GM19023 (cell line): ENCODE measurements around the gene GPR37.

Source experiments
- ATAC-seq: cut with Tn5 transposase; IDR thresholded peaks from one replicate; pipeline ENCODE4 v1.9.1; 2021; ENCODE audit warnings: mild to moderate bottlenecking, moderate library complexity; ENCODE audit not compliant: unreplicated experiment

Gene GPR37

DNA sequence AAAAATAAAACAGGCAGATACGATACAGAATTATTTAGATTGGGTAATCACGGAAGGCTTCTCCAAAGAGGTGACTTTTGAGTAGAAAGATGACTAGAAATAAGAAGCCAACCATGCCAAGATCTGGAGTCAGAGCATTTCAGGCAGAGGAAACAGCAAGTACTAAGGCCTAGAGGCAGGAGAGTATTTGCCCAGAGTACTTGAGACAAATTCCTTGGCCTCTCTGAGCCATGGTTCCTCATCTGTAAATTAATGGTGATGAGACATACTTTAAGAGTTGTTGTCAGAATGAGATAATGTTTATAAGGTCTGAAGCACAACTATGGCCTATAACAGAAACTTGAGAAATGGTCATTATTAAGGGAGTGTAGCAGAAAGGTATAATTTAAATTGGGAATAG lies 15.8 kb upstream of the GPR37 start:
- no peak for ATAC-seq

DNA sequence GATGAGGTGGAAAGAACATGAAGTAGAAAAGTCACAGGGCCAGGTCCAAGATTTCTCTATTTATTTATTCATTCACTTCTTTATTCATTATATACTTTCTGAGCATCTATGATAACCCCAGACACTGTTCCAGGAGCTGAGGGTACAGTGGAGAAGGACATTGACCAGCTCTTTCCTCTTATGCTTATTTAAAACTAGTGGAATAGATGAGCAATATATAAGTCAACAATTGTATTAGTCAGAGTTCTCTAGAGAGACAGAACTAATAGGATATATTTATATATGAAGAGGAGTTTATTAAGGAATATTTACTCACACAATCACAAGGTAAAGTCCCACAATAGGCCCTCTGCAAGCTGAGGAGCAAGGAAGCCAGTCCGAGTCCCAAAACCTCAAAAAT lies 15.0 kb upstream of the GPR37 start:
- ATAC-seq: no peak

DNA sequence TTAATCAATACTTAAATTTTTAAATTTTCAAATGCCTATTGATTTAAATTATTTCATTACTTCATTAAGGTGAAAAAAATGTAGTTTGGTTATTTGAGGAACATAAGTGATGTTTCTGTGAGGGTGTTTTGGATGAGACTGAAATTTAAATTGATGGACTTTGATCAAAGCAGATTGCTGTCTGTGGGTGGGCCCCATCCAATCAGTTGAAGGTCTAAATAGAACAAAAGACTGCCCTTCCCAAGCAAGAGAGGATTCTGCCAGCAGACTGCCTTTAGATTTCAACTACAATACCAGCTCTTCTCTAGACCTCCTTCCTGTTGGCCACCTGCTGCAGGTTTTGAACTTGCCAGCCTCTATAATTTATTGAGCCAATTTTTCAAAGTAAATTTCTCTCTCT lies 14.5 kb upstream of the GPR37 start:
- ATAC-seq: no peak

DNA sequence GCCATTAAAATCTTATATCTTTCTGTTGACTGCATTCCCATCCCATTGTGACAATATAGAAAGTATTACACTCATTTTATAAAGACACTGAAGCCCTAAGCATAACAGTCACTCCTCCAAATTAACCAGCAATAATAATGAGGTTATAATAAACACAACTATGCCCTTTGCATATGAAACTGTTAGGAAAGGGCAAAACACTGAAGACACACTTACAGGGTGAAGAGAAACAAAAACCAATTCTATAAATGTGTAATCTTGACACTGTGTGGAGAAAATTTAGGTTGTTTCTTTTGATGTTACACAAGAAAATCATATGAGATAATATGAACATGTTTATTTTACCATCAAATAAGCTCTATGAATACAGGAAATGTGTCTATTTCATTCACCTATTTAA lies 14.0 kb upstream of the GPR37 start:
- no peak for ATAC-seq

DNA sequence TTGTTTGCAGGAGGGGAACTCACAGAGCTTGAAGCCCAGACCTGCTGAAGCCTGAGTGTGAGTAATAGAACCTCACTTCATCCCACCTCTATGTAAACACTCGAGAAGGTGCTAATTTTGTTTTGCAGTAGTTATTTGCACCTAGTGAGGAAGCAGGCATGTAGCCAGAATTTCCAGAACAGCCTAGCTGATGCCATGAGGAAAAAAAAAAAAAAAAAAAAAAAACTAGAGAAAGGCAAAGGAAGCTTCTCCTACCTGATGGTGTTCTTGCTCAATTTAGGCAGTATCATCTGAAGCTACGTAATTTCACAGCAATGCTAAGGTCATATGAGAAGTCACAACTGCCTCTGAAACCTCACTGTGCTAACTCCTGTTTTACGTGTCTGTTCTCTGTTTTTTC lies 13.6 kb upstream of the GPR37 start:
- no peak for ATAC-seq

DNA sequence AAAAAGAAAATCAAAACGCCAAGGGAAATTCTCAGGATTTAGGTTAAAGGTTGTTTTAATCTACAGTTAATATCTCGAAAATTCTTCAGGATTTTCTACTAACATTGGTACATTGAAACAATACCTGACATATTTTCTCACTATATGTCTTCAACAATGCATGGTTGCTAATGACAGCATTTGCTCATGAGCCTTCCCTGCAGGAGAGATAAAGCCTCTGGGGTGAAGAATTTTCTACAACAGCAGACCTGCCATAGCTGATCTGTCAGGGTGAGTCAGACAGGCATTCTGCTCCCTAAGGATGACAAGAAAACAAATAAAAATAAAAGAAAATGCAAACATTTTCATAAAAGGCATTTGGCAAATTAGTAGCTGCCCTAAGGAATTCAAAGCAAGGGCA lies 11.7 kb upstream of the GPR37 start:
- ATAC-seq: no peak

DNA sequence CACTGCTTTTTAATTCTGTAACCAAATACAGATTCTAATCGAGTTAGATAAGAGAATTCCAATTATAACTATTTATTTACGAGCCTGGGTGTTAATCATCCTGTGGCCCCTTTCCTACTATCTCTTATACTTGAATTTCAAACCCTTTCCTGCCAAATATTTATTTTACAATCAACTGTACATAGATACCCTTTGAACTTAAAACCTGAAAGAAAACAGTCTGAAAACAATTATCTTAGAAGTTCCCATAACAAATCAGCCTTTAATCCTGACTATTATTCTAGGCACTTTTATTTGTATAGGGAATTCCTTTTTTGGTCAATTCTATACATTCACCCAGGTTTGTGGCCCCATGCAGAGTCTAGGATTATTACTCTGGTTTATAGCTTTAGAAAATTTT lies 10.6 kb upstream of the GPR37 start:
- no peak for ATAC-seq

DNA sequence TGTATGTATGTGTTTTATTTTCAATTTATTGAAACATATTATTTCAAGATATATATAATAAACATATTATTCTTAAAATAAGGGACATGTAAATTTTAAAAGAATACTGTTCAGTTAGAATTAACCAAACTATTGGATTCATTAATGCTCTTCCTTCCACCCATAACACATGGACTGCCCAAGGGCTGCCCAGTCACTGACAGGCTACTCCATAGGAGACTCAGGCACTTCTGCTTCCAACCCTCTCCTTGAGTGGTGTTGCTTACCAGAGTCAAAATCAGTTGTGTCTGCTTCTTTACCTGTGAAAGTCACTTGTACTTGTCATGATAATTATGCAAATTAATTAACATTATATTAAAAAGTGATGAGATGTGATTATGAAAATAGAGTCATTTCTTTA lies 9.8 kb upstream of the GPR37 start:
- ATAC-seq: no peak

DNA sequence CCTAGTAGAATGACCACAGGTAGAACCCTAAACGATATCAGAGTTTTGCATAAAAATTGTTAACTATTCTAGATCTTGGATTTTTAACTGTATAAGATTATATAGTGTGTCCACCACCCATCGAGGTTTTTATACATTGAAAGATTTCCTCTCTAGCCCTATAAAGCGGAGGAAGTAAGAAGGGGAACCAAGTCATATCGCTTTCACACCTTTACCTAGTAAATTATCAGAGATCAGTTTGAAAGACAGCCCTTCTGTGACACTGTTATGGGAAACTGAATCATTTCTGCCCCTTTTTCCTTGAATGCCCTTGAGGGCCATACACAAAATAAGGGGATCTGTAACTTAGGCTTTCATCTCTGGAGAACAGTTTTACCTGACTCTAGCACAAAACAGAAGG lies 8.3 kb upstream of the GPR37 start:
- ATAC-seq: no peak

DNA sequence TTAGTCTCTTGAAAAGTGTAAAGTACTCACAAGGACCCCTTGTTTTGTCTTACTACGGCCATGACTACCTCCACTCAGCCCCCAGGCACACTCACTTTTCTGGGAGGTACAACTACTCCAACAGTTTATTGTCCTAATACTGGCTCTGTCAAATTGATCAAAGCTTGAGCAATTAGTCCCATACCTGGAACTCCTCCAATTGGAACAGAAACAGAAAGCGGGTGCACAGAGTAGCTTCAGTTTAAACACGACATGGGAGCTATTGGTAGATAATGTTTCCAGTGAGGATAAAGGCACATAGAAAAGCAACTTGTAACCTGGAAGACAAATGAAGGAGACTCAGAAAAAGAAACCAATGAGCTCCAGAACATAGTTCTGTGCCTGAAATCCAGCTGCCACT lies 7.7 kb upstream of the GPR37 start:
- no peak for ATAC-seq

DNA sequence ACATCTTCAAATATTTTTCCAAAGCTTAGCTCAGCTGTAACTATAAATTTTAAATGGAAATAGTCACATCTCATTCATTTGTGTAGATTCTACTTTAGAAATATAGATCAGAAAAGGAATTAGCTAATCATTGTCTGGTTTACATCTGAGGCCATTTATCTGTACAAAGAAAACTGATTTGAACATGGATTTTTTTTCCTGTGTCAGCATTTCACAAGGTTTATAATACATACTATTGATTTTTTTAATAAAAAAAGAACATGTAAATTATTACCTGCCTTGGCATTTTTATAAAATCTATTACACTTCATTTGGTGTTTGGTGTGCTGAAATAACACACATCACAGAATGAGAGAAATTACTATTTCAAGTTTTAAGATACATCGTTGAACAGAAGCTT lies 3.5 kb upstream of the GPR37 start:
- no peak for ATAC-seq

DNA sequence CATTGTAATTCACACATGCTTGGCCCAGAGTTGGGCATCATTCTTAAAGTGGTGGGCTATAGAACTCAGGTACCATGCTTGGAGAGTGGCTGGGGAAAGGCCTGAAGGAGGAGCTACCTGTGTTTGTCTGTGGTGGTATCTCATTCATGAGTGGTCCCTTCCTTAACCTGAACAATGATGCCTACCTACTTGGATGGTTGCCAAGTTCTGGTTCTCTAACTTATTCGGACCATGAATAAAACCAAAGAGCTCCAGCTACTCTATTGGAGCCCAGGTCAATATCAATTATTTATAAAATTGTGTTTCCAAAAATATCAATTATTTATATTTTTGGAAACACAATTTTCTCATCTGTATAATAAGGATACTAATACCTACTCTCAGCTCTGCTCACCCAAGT lies 2.9 kb upstream of the GPR37 start:
- no peak for ATAC-seq

DNA sequence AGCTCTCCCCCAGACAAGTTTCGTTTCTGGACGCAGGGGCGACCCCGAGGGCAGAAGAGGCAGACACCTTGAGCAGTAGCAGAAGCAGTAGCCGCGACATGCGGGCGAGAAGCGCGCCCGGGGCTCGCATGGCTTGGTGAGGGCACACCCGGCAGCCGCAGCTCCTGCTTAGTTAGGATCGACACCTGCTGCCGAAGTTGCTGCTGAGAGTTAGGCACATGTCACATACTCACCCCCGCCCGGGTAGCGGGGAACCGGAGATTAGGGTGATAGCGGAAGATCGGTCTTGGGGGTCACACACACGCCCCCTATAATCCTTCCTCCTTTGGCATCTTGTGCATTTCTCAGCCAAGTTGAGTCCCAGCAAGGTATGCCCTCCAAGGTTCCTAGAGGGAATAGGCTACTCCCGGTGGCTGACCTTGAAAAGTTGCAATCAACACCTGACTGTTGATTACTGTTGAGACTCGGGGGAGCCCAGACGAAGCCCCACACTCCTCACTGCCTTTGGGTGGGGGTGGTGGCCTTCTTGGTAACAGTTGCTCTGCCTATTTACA lies 668 bp downstream of the GPR37 start:
- peak; percentile 38 for ATAC-seq

DNA sequence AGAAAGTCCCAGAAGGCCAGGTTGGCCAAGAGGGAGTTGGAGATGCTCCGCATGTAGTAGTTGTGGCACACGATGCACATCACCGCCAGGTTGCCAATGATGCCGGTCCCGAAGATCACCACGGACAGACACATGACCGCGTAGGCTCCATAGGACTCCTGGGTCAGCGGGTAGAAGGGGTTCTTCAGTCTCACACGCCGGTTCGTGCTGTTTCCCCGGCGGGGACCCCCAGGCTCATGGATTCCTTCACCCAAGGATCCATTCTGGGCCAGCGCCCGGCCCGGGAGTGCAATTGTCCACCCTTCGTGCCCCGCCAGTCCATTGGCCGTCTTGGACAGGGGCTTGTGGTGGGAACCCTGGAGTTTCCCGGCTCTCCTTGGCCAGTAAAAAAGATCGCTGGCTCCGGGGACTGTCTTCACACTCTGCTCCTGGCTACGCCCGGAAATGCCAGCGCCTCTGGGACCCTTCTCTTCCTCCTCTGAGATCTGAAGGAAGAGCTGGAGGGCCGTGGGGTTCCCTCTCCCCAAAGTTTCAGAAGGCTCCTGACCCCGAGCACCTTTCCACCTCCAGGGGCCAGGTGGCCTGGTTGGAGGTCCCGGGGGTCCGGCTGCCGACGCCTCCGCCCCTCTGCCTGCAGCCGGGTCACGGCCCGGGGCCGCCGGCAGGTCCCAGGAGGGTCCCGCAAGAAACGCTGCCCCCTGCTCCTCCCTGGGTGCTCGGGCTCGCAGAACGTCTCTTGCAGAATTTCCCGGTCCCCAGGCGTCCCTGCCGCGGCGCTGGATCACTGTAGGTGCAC lies 1.3 kb downstream of the GPR37 start:
- peak; percentile 6 for ATAC-seq

DNA sequence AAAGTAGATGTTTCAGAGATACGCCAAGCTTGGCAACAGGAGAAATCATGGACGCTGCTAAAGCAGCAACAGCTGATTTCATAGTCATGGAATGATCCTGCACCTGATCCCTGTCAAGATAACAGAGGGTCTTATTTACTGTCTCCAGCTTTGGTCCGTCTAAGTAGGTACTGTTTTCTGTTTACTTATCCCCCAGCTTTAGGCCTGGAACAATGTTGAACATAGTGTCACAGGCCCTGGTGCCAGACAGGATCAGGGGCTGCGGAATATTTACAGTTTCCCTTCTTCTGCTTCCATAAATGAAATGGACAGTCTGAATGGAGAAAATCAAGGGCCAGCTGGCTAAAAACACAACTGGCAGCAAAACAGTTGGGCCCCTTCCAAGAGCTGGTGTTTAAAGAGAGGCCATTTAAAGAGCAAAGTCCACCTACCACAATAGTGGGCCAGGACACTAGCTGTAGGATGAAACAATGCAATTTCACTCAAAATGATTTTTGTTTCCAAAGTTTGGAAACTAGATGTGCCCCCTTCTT lies 2.9 kb downstream of the GPR37 start:
- no peak for ATAC-seq

DNA sequence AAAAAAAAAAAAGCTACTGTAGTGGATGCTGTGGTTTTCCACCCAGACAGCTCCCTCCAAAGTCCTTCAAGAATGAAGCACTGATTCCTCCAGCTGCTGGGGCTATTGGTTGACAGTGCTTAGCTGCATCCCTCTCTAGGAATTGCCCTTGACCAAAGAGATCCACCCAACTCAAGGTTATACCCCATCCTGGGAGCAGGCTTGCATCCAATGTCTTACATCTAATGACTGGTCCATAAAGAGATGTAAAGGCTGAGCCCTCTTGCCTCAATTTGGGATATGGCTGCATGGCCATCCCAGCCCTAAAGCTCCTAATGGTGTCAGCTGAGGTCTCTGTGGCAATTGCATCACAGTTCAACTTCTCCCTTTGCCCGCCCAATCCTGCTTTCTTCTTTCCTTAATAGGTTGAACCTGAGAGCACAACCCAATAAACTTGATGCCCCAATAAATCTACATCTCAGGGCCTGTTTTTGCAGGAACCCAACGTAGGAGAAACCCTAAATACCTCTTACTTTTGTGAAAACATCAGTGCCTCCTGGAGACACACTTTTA lies 4.4 kb downstream of the GPR37 start:
- no peak for ATAC-seq

DNA sequence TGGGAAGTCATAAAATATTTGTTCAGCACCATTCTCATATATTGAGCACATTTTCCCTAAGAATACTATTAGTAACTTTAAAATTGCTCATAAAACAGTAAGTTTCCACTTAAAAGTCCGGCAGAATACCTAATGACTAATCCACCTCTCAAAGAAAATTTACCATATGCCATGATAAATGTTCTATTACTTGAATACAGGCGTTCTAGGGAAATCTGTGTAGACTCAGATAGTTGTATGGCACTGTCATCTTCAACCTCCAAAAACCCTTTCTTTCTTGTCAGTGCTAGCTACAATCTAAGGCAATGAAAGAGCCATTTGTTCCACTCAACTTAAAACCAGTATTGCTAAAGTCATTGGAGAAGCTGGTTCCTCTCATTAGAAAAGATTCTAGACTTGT lies 7.3 kb downstream of the GPR37 start:
- no peak for ATAC-seq

DNA sequence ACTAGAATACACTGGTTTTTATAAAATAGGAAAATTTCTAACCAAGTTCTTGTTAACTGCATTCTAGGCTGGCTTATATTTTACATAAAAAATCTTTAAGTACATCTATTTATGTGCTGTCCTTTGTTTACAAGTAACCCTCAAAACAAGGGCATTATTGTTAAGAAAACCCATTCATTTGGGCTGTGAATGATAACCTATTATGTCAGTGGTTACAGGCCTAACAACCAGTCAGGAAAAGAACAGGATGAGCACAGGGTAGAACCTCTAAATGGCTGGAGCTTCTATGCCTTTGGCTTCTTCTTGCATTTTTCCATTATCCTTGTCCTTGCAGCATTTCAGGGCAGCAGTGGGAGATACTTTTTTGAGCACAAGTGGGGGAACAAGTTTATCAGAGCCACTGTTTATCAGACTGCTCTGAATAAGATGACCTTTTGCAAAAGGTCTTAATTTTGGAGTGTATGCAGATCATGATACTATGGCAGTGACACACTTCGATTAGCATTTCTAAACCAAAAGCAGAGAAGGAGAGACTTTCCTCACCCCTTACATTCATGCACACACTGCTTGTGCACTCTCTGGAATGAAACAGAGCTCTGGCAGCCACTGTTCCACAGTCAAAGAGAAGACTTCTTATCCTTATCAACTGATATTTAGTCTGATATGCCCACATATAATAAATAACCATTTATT lies 10.9 kb downstream of the GPR37 start:
- ATAC-seq: no peak

DNA sequence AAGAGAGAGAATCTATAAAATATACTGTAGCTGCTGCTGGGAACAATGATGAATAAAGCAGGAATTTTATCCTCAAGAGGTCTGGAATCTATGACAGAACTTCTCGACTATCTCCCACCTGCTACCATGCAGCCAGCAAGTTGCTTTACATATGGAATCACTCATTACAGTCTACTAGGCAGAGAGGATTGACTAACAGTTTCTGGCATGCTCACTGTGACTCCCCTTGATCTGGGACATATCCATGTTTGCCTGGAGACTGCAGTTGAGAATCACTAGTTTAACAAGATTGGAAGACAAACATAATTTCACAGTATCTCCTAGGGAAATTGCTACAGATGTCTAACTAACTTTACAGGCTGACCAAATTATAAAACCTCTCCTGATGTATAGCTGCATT lies 13.3 kb downstream of the GPR37 start:
- no peak for ATAC-seq

DNA sequence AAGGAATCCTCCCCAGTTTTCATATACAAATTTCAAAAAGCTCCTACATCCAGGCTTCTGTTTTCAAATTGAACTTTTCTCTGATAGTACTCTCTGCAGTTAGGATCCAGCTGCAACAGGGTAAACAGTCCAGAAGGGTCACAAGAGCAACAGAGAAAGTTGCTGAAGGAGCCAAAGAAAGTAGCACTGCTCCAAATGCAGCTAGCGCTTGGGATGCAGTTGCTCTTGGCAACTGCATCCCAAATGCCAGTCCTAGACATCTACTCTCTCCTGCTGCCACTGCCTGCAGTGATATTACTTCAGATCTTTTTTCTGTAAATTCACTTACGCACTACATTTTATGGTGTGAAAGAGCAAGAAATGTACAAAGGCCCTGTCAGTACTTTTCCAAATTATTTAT lies 14.6 kb downstream of the GPR37 start:
- no peak for ATAC-seq

DNA sequence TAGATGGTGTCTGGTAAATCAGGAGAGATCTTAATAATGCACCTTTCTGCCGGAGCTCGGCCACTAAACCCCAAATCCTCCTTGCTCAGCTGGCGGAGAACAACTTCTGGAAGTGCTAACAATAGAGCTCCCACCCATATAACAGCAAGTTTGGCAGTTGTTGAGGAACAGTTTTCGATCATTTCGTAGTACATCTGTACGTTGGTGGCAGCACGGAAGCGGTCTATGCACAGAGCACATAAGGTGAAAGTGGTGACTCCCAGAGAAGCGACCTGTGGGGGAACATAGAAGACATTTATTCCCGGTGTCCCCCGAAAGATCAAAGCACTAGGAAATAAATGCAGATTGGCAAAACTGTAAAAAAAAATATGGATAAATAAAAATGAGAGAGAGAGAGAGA lies 18.5 kb downstream of the GPR37 start:
- no peak for ATAC-seq

DNA sequence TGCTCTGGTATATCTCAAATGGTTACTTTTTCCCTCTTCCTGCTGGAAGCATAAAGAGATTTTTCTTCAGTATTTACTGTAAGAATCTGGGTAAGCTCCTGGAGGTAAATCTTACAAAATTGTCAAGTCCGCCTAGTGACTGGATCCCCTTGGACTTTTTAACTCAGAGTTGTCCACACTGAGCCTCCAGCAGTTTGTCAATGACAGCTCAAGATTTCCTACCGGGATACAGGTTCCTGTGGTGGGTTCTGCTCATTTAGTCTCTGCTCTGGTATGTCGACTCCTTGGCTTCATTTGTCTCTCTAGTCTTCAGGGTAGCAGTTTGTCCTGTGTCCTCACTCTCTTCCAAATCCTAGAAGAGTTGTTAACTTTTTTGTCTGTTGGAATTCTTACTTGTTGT lies 27.0 kb downstream of the GPR37 start:
- no peak for ATAC-seq
